ENCODE data around the gene IFNA4. TPM values are rescaled to one million over a fixed set of nuclear protein-coding genes. Genes with fewer than 3 reads are reported as not detected.
"Not testable (repeated sequence)": the region's sequence is repeated elsewhere in the genome, so short reads cannot be mapped to it uniquely, and the experiment has no call there.

Gene IFNA4
- total and polyA plus RNA-seq, 2 donors (not counting 1 experiment from before 2014, with no cell fraction given), result not detected

- H3K4me1 ChIP-seq (ENCODE audit: control insufficient read depth in 2 of 2, insufficient read depth in 2 of 2, low read length in 2 of 2), result no peaks in the 10 kb centered on the region
- no peak overlapping the region for H3K4me3 Mint-ChIP-seq
- ATAC-seq (ENCODE audit: low read depth) (no peak), DNase-seq (no peak)
- no peak for TF ChIP-seq EZH2 (IDR thresholded peaks at IDR 0.05; ENCODE audit: borderline replicate concordance, insufficient read depth, low read depth, low read length, poor library complexity, severe bottlenecking)
- TF ChIP-seq CTCF (IDR thresholded peaks at IDR 0.05), result no peak
- H3K9me3 ChIP-seq (ENCODE audit: control extremely low read depth in 1 of 3, control insufficient read depth in 2 of 3, insufficient read depth in 1 of 3, low read length in 2 of 3), result no peaks in the 10 kb centered on the region
- H3K36me3 ChIP-seq (replicated peaks in 1 of 2; ENCODE audit: control extremely low read depth in 1 of 2, control insufficient read depth in 1 of 2, extremely low read depth in 1 of 2, insufficient read depth in 2 of 2, low read length in 1 of 2), result no peaks in the 10 kb centered on the region
- ChIA-PET POLR2A (no interaction called here), CTCF (interaction anchor here (1.5 to 1.6 kb wide), 2 partner anchors 25 to 108 kb away, joined by 3 to 4 read pairs; no protein-coding TSS in a partner anchor)
- H3K27me3 ChIP-seq (replicated peaks in 1 of 4; ENCODE audit: control extremely low read depth in 1 of 4, control insufficient read depth in 3 of 4, insufficient read depth in 4 of 4, low read length in 3 of 4), result peaks cover 0 to 5% (median 0%) of the 10 kb centered on the region in 4 experiments
- peaks cover 13% of the 10 kb centered on the region for H3K27me3 Mint-ChIP-seq
- WGBS (ENCODE audit: insufficient coverage), result 96% methylated on average over 7 of the region's 7 CpGs
- H3K4me2 ChIP-seq (replicated peaks; ENCODE audit: low read depth, low read length, poor library complexity, severe bottlenecking), result no peak overlapping the region
- no peak overlapping the region for H3K27ac ChIP-seq (ENCODE audit: low read length in 2 of 2)
- H3K4me3 ChIP-seq (ENCODE audit: control extremely low read depth in 1 of 5, extremely low read depth in 1 of 5, insufficient read depth in 1 of 5, low read depth in 2 of 5, low read length in 4 of 5), result no peak overlapping the region
- H4K20me1 ChIP-seq (ENCODE audit: control insufficient read depth, insufficient read depth, low read length, poor library complexity, severe bottlenecking), result no peaks in the 10 kb centered on the region
- intact Hi-C loops (cut with micrococcal nuclease), result no loop called here
- H2AFZ ChIP-seq (ENCODE audit: insufficient read depth, low read depth, low read length, poor library complexity, severe bottlenecking), result no peak overlapping the region
- H3K9ac ChIP-seq (ENCODE audit: low read length), result no peak overlapping the region
- H3K27ac Mint-ChIP-seq, result no peak overlapping the region
- no peaks in the 10 kb centered on the region for H3K79me2 ChIP-seq (ENCODE audit: control insufficient read depth, insufficient read depth, low read length)
- H3K9me3 Mint-ChIP-seq (ENCODE audit: insufficient read depth), result no peaks in the 10 kb centered on the region
- peaks cover 2% of the 10 kb centered on the region for H3K4me1 Mint-ChIP-seq
These were observed 22.9 kb upstream of the IFNA4 start for GRCh38 chr9:21210311-21210710.

- POLR2A ChIA-PET; DNase-seq; ATAC-seq (ENCODE audit: low read depth); H3K27me3 ChIP-seq (replicated peaks in 1 of 4; ENCODE audit: control extremely low read depth in 1 of 4, control insufficient read depth in 3 of 4, insufficient read depth in 4 of 4, low read length in 3 of 4); H3K36me3 ChIP-seq (replicated peaks in 1 of 2; ENCODE audit: control extremely low read depth in 1 of 2, control insufficient read depth in 1 of 2, extremely low read depth in 1 of 2, insufficient read depth in 2 of 2, low read length in 1 of 2); H3K9me3 ChIP-seq (ENCODE audit: control extremely low read depth in 1 of 3, control insufficient read depth in 2 of 3, insufficient read depth in 1 of 3, low read length in 2 of 3); H3K79me2 ChIP-seq (ENCODE audit: control insufficient read depth, insufficient read depth, low read length); H3K27ac ChIP-seq (ENCODE audit: low read length in 2 of 2); intact Hi-C loops (cut with micrococcal nuclease); H2AFZ ChIP-seq (ENCODE audit: insufficient read depth, low read depth, low read length, poor library complexity, severe bottlenecking); H3K4me3 Mint-ChIP-seq; H3K9me3 Mint-ChIP-seq (ENCODE audit: insufficient read depth); H4K20me1 ChIP-seq (ENCODE audit: control insufficient read depth, insufficient read depth, low read length, poor library complexity, severe bottlenecking); H3K4me1 Mint-ChIP-seq; CTCF ChIA-PET; H3K27ac Mint-ChIP-seq; H3K4me1 ChIP-seq (ENCODE audit: control insufficient read depth in 2 of 2, insufficient read depth in 2 of 2, low read length in 2 of 2); H3K4me2 ChIP-seq (replicated peaks; ENCODE audit: low read depth, low read length, poor library complexity, severe bottlenecking); H3K4me3 ChIP-seq (ENCODE audit: control extremely low read depth in 1 of 5, extremely low read depth in 1 of 5, insufficient read depth in 1 of 5, low read depth in 2 of 5, low read length in 4 of 5); H3K9ac ChIP-seq (ENCODE audit: low read length): not testable (repeated sequence)
- peaks cover 17% of the 10 kb centered on the region for H3K27me3 Mint-ChIP-seq
- no CpG with 5 or more reads among the region's 3 CpGs for WGBS (ENCODE audit: insufficient coverage)
These were observed 19.7 kb upstream of the IFNA4 start, which contains the start of gene IFNA10 for GRCh38 chr9:21207043-21207442. TSS of gene IFNA10 (minus strand) at chr9:21207143. CDS start at chr9:21207097, 46 bp downstream.
